H1 (cell line): ENCODE results near the gene SPAG4. TPM values are rescaled to one million over a fixed set of nuclear protein-coding genes. Genes with fewer than 3 reads are reported as not detected.

Experiments used
- polyA plus RNA-seq, 7 experiments: library from polyadenylated mRNA; depleted of rRNA in 3 of 7; stranded (reverse) in 5 of 7; unstranded in 2 of 7; fragments of >200 nt in 5 of 7; fragments of 200-250 nt in 2 of 7; gene quantifications; 1 replicate in 5 of 7; 2 replicates in 1 of 7; 4 replicates in 1 of 7; pipeline versions ENCODE4 v1.2.1 to v1.2.3, GENCODE V29; 2011 to 2013; ENCODE audit warnings: missing spikeins in 2 of 7, mixed read lengths in 2 of 7
- total RNA-seq: library from RNA; stranded (reverse); fragmentation: NEBNext Ultra II Directional; extraction: Animal tissue kit (Norgen Biotek cat#: 25700); gene quantifications from 2 replicates; pipeline ENCODE4 v1.2.1, GENCODE V29; 2021
- TF ChIP-seq, protein P1 (sequence below), 3 experiments: IDR thresholded peaks; 1 replicate in 2 of 3; 2 replicates in 1 of 3; pipeline versions ENCODE4 v1.5.1 to v1.6.1; 2011; ENCODE audit warnings: low read length in 3 of 3, mild to moderate bottlenecking in 3 of 3, inconsistent platforms in 2 of 3, low read depth in 1 of 3, moderate library complexity in 1 of 3; ENCODE audit not compliant: insufficient read depth in 1 of 3; ENCODE audit errors: control extremely low read depth in 1 of 3

Gene SPAG4
- total and polyA plus RNA-seq, 2 of the 8 experiments (the other 6 are each of a cell fraction or from before 2014, with no cell fraction given), result 2.4 to 6.0 TPM

DNA sequence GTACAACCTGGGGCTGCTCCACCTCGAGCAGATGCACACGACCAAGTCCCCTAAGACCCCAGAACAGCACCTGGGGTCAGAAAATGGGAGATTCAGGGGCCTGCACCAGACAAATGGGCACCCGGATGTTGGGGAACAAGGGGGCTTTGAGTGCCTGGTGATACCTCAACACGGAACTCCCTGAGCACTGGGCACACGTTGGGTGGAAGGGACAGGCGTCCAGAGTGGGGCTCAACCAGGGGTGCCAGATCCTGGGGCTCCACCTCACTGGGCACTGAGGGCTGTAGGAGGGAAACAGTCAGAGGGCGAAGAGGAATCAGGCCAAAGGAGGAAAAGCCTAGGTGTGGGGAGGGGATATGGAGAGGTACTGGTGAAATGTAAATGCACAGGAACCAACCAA is 33.5 kb upstream of the SPAG4 start (continued):
- TF ChIP-seq, protein P1, sequence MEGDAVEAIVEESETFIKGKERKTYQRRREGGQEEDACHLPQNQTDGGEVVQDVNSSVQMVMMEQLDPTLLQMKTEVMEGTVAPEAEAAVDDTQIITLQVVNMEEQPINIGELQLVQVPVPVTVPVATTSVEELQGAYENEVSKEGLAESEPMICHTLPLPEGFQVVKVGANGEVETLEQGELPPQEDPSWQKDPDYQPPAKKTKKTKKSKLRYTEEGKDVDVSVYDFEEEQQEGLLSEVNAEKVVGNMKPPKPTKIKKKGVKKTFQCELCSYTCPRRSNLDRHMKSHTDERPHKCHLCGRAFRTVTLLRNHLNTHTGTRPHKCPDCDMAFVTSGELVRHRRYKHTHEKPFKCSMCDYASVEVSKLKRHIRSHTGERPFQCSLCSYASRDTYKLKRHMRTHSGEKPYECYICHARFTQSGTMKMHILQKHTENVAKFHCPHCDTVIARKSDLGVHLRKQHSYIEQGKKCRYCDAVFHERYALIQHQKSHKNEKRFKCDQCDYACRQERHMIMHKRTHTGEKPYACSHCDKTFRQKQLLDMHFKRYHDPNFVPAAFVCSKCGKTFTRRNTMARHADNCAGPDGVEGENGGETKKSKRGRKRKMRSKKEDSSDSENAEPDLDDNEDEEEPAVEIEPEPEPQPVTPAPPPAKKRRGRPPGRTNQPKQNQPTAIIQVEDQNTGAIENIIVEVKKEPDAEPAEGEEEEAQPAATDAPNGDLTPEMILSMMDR (IDR thresholded peaks at IDR 0.05; ENCODE audit: control extremely low read depth in 1 of 3, insufficient read depth in 1 of 3, low read depth in 1 of 3, low read length in 3 of 3), result no peak
